K562 (cell line): Measurements from ENCODE around the gene TP53TG5. TPM values are rescaled to one million over a fixed set of nuclear protein-coding genes. Genes with fewer than 3 reads are reported as not detected.
A peak's percentile ranks its signal among the peaks of the same experiment; 100 is the strongest.

Source experiments
- CCNT2 ChIP-seq: IDR thresholded peaks from 2 replicates; pipeline ENCODE4 v1.6.1; 2011; ENCODE audit warnings: borderline replicate concordance, low read depth, mild to moderate bottlenecking, moderate library complexity, mixed read lengths, low read length; ENCODE audit not compliant: insufficient read length; ENCODE audit errors: extremely low read depth
- E2F5 ChIP-seq: sonication (generic); formaldehyde crosslinking; IDR thresholded peaks from 2 replicates; pipeline ENCODE4 v1.8.0; 2022; ENCODE audit warnings: mild to moderate bottlenecking, missing genetic modification reagents
- EZH2 ChIP-seq: IDR thresholded peaks from 2 replicates; pipeline ENCODE4 v1.6.1; 2012; ENCODE audit warnings: low read depth, mild to moderate bottlenecking, inconsistent platforms, low read length, borderline replicate concordance
- HOXB6 ChIP-seq: fragments of 250-450 bp; sonication (Bioruptor Pico); IDR thresholded peaks from 2 replicates; pipeline ENCODE4 v1.5.1; 2022; ENCODE audit warnings: mild to moderate bottlenecking, borderline replicate concordance
- MYC ChIP-seq, 2 experiments: fragments of 250-450 bp in 1 of 2; sonication (Bioruptor Pico) in 1 of 2; IDR thresholded peaks; 2 replicates each; pipeline versions ENCODE4 v1.5.1 to v1.6.1; 2012 to 2021; ENCODE audit warnings: low read depth in 2 of 2, borderline replicate concordance in 1 of 2, improper control_type of control experiment in 1 of 2, low read length in 1 of 2, mild to moderate bottlenecking in 1 of 2, moderate library complexity in 1 of 2
- NELFE ChIP-seq: IDR thresholded peaks from 2 replicates; pipeline ENCODE4 v1.6.1; 2011; ENCODE audit warnings: mild to moderate bottlenecking; ENCODE audit not compliant: insufficient read depth, insufficient read length
- SMC3 ChIP-seq: conservative IDR thresholded peaks from 2 replicates; pipeline ENCODE4 v1.6.1; 2011; ENCODE audit warnings: low read depth, low read length, improper control_type of control experiment; ENCODE audit not compliant: insufficient read depth
- TAF9B ChIP-seq: fragments of 450-650 bp; IDR thresholded peaks from 2 replicates; pipeline ENCODE4 v1.6.1; 2018; ENCODE audit warnings: mild to moderate bottlenecking; ENCODE audit not compliant: partially characterized antibody
- TCF7 ChIP-seq: sonication (generic); IDR thresholded peaks from 2 replicates; pipeline ENCODE4 v1.6.1; 2016; ENCODE audit warnings: antibody characterized with exemption, borderline replicate concordance
- VEZF1 ChIP-seq: fragments of 200-800 bp; sonication (Bioruptor generic); IDR thresholded peaks from 2 replicates; pipeline ENCODE4 v1.6.1; 2017; ENCODE audit warnings: missing genetic modification characterization, missing compliant biosample characterization
- ZNF274 ChIP-seq: IDR thresholded peaks from 2 replicates; pipeline ENCODE4 v1.6.1; 2011; ENCODE audit warnings: low read depth, mild to moderate bottlenecking, low read length, moderate library complexity, borderline replicate concordance
- polyA plus RNA-seq, 8 experiments: library from polyadenylated mRNA; depleted of rRNA in 4 of 8; stranded (reverse) in 5 of 8; unstranded in 3 of 8; fragments of >200 nt; fragmentation: Nextera tagmentation in 2 of 8; fragmentation: Illumina TruSeq in 1 of 8; extraction: Ambion mirVana in 2 of 8; extraction: Trizol in 1 of 8; gene quantifications; 2 replicates each; pipeline versions ENCODE4 v1.2.1 to v1.2.3, GENCODE V29; 2011 to 2014; ENCODE audit warnings: inconsistent platforms in 1 of 8, missing spikeins in 1 of 8
- total RNA-seq, 7 experiments: library from RNA; depleted of rRNA in 6 of 7; stranded (reverse); fragments of >200 nt in 6 of 7; fragmentation: Illumina TruSeq in 2 of 7; extraction: Trizol in 2 of 7; gene quantifications; 2 replicates each; pipeline versions ENCODE4 v1.2.1 to v1.2.3, GENCODE V29; 2011 to 2021; ENCODE audit warnings: low replicate concordance in 1 of 7
- TF ChIP-seq, protein P1 (sequence below): sonication (generic); formaldehyde crosslinking; IDR thresholded peaks from 2 replicates; pipeline ENCODE4 v1.8.0; 2022; ENCODE audit warnings: mild to moderate bottlenecking, missing genetic modification reagents, borderline replicate concordance
- TF ChIP-seq, protein P2 (sequence below), 2 experiments: IDR thresholded peaks; 2 replicates each; pipeline ENCODE4 v1.6.1; 2012; ENCODE audit warnings: improper control_type of control experiment in 2 of 2, low read depth in 2 of 2, low read length in 2 of 2, borderline replicate concordance in 1 of 2
- TF ChIP-seq, protein P3 (sequence below): fragments of 250-450 bp; sonication (Bioruptor Pico); IDR thresholded peaks from 2 replicates; pipeline ENCODE4 v1.4.0; 2020; ENCODE audit warnings: mild to moderate bottlenecking

TP53TG5 gene
- total and polyA plus RNA-seq, 9 of the 15 experiments (the other 6 are each of a cell fraction or from before 2014, with no cell fraction given), result 0.04 to 0.05 (median 0.04) TPM; not detected in 6

GRCh38 chr20:45337367-45338120 is 40.6 kb downstream of the TP53TG5 start (continued):
- TF ChIP-seq NELFE (no peak), TAF9B (peak; percentile 34), ZNF274 (no peak), SMC3 (no peak), HOXB6 (CRISPR knock-in tag) (no peak), E2F5 (CRISPR knock-in tag) (no peak), EZH2 (no peak), CCNT2 (no peak), VEZF1 (CRISPR knock-in tag) (peak; percentile 53), TCF7 (no peak), MYC (IDR thresholded peaks at IDR 0.05; ENCODE audit: low read depth, low read length) (no peak; the same call in 1 of the 2 replicates), MYC (CRISPR knock-in tag; IDR thresholded peaks at IDR 0.05; ENCODE audit: borderline replicate concordance, low read depth) (no peak)
- TF ChIP-seq, protein P1, sequence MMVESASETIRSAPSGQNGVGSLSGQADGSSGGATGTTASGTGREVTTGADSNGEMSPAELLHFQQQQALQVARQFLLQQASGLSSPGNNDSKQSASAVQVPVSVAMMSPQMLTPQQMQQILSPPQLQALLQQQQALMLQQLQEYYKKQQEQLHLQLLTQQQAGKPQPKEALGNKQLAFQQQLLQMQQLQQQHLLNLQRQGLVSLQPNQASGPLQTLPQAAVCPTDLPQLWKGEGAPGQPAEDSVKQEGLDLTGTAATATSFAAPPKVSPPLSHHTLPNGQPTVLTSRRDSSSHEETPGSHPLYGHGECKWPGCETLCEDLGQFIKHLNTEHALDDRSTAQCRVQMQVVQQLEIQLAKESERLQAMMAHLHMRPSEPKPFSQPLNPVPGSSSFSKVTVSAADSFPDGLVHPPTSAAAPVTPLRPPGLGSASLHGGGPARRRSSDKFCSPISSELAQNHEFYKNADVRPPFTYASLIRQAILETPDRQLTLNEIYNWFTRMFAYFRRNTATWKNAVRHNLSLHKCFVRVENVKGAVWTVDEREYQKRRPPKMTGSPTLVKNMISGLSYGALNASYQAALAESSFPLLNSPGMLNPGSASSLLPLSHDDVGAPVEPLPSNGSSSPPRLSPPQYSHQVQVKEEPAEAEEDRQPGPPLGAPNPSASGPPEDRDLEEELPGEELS (CRISPR knock-in tag), result no peak
- TF ChIP-seq, protein P2, sequence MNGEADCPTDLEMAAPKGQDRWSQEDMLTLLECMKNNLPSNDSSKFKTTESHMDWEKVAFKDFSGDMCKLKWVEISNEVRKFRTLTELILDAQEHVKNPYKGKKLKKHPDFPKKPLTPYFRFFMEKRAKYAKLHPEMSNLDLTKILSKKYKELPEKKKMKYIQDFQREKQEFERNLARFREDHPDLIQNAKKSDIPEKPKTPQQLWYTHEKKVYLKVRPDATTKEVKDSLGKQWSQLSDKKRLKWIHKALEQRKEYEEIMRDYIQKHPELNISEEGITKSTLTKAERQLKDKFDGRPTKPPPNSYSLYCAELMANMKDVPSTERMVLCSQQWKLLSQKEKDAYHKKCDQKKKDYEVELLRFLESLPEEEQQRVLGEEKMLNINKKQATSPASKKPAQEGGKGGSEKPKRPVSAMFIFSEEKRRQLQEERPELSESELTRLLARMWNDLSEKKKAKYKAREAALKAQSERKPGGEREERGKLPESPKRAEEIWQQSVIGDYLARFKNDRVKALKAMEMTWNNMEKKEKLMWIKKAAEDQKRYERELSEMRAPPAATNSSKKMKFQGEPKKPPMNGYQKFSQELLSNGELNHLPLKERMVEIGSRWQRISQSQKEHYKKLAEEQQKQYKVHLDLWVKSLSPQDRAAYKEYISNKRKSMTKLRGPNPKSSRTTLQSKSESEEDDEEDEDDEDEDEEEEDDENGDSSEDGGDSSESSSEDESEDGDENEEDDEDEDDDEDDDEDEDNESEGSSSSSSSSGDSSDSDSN (IDR thresholded peaks at IDR 0.05; ENCODE audit: borderline replicate concordance in 1 of 2, low read depth in 2 of 2, low read length in 2 of 2), result no peak
- TF ChIP-seq, protein P3, sequence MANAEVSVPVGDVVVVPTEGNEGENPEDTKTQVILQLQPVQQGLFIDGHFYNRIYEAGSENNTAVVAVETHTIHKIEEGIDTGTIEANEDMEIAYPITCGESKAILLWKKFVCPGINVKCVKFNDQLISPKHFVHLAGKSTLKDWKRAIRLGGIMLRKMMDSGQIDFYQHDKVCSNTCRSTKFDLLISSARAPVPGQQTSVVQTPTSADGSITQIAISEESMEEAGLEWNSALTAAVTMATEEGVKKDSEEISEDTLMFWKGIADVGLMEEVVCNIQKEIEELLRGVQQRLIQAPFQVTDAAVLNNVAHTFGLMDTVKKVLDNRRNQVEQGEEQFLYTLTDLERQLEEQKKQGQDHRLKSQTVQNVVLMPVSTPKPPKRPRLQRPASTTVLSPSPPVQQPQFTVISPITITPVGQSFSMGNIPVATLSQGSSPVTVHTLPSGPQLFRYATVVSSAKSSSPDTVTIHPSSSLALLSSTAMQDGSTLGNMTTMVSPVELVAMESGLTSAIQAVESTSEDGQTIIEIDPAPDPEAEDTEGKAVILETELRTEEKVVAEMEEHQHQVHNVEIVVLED (CRISPR knock-in tag), result no peak
